H9 (cell line): ENCODE data around the gene NUPR1. TPM values are rescaled to one million over a fixed set of nuclear protein-coding genes. Genes with fewer than 3 reads are reported as not detected.

Experiments
- DNase-seq: peaks from one replicate; pipeline ENCODE4 v3.0.0-alpha.2; 2017
- H2AFZ ChIP-seq: one replicate; pipeline ENCODE4 v1.6.1; 2013; ENCODE audit warnings: mild to moderate bottlenecking, low read length, control low read depth, moderate library complexity
- H2AK5ac ChIP-seq: 2 replicates; pipeline ENCODE4 v1.6.1; 2013; ENCODE audit warnings: low read length, control low read depth, mixed read lengths; ENCODE audit not compliant: insufficient read length
- H2BK120ac ChIP-seq: one replicate; pipeline ENCODE4 v1.6.1; 2013; ENCODE audit warnings: low read depth, mild to moderate bottlenecking, low read length, control low read depth, inconsistent platforms; ENCODE audit not compliant: poor library complexity, severe bottlenecking
- H2BK12ac ChIP-seq: 2 replicates; pipeline ENCODE4 v1.6.1; 2013; ENCODE audit warnings: low read length, control low read depth, mixed read lengths, low read depth; ENCODE audit not compliant: insufficient read length
- H2BK15ac ChIP-seq: 2 replicates; pipeline ENCODE4 v1.6.1; 2013; ENCODE audit warnings: low read depth, low read length, control low read depth
- H2BK20ac ChIP-seq: one replicate; pipeline ENCODE4 v1.6.1; 2013; ENCODE audit warnings: low read depth, mild to moderate bottlenecking, low read length, control low read depth, inconsistent platforms; ENCODE audit not compliant: poor library complexity, severe bottlenecking
- H2BK5ac ChIP-seq: 2 replicates; pipeline ENCODE4 v1.6.1; 2013; ENCODE audit warnings: low read length, control low read depth, mixed read lengths; ENCODE audit not compliant: insufficient read length
- H3K14ac ChIP-seq: 2 replicates; pipeline ENCODE4 v1.6.1; 2013; ENCODE audit warnings: low read length, control low read depth; ENCODE audit not compliant: insufficient read depth
- H3K18ac ChIP-seq: 2 replicates; pipeline ENCODE4 v1.6.1; 2013; ENCODE audit warnings: low read depth, mild to moderate bottlenecking, mixed read lengths, low read length, control low read depth; ENCODE audit not compliant: insufficient read length
- H3K23ac ChIP-seq: 2 replicates; pipeline ENCODE4 v1.6.1; 2013; ENCODE audit warnings: low read length, control low read depth, mixed read lengths, low read depth; ENCODE audit not compliant: insufficient read length
- H3K23me2 ChIP-seq: 2 replicates; pipeline ENCODE4 v1.6.1; 2013; ENCODE audit warnings: low read depth, mild to moderate bottlenecking, mixed read lengths, low read length, control low read depth; ENCODE audit not compliant: insufficient read length, poor library complexity, severe bottlenecking
- H3K27ac ChIP-seq: 2 replicates; pipeline ENCODE4 v1.5.1; 2013; ENCODE audit warnings: low read length, control low read depth, mixed read lengths, low read depth; ENCODE audit not compliant: insufficient read length
- H3K27me3 ChIP-seq: 2 replicates; pipeline ENCODE4 v1.6.1; 2013; ENCODE audit warnings: low read length, control low read depth, inconsistent platforms; ENCODE audit not compliant: insufficient read depth
- H3K4ac ChIP-seq: 2 replicates; pipeline ENCODE4 v1.6.1; 2013; ENCODE audit warnings: low read depth, mild to moderate bottlenecking, control low read depth, inconsistent platforms, low read length, moderate library complexity
- H3K4me1 ChIP-seq: 2 replicates; pipeline ENCODE4 v1.6.1; 2013; ENCODE audit warnings: low read length, control low read depth, inconsistent platforms; ENCODE audit not compliant: insufficient read depth
- H3K4me2 ChIP-seq: 2 replicates; pipeline ENCODE4 v1.6.1; 2013; ENCODE audit warnings: low read length, control low read depth, mixed read lengths; ENCODE audit not compliant: insufficient read length, insufficient read depth
- H3K56ac ChIP-seq: 2 replicates; pipeline ENCODE4 v1.6.1; 2013; ENCODE audit warnings: low read depth, mild to moderate bottlenecking, mixed read lengths, low read length, control low read depth; ENCODE audit not compliant: insufficient read length
- H3K79me1 ChIP-seq: 2 replicates; pipeline ENCODE4 v1.6.1; 2013; ENCODE audit warnings: low read depth, mild to moderate bottlenecking, moderate library complexity, low read length, control low read depth, inconsistent platforms; ENCODE audit not compliant: insufficient read depth, poor library complexity, severe bottlenecking
- H3K79me2 ChIP-seq: 2 replicates; pipeline ENCODE4 v1.6.1; 2013; ENCODE audit warnings: low read length, control low read depth, inconsistent platforms; ENCODE audit not compliant: insufficient read depth
- H3K9ac ChIP-seq: 2 replicates; pipeline ENCODE4 v1.6.1; 2013; ENCODE audit warnings: low read length, control low read depth, mixed read lengths; ENCODE audit not compliant: insufficient read length; ENCODE audit errors: extremely low read depth
- H3K9me3 ChIP-seq: one replicate; pipeline ENCODE4 v1.6.1; 2013; ENCODE audit warnings: low read depth, low read length, inconsistent platforms; ENCODE audit not compliant: control insufficient read depth
- H3T11ph ChIP-seq: one replicate; pipeline ENCODE4 v1.6.1; 2013; ENCODE audit warnings: mild to moderate bottlenecking, low read length, control low read depth, inconsistent platforms
- H4K20me1 ChIP-seq: one replicate; pipeline ENCODE4 v1.6.1; 2013; ENCODE audit not compliant: control insufficient read depth, insufficient read length, insufficient read depth
- H4K5ac ChIP-seq: 2 replicates; pipeline ENCODE4 v1.6.1; 2013; ENCODE audit warnings: low read depth, mild to moderate bottlenecking, mixed read lengths, low read length, control low read depth; ENCODE audit not compliant: insufficient read length
- H4K8ac ChIP-seq: replicated peaks from 2 replicates; pipeline ENCODE4 v1.6.1; 2013; ENCODE audit warnings: low read length, control low read depth, mixed read lengths, low read depth; ENCODE audit not compliant: insufficient read length
- H4K91ac ChIP-seq: 2 replicates; pipeline ENCODE4 v1.6.1; 2013; ENCODE audit warnings: low read depth, mild to moderate bottlenecking, moderate library complexity, mixed read lengths, low read length, control low read depth; ENCODE audit not compliant: insufficient read length
- H3K27ac Mint-ChIP-seq, 3 experiments: 2 replicates in 2 of 3; 3 replicates in 1 of 3; pipeline ENCODE4 v1.8.0; 2020 to 2021; ENCODE audit warnings: mixed read lengths in 3 of 3, mild to moderate bottlenecking in 1 of 3, moderate library complexity in 1 of 3
- H3K27me3 Mint-ChIP-seq: 2 replicates; pipeline ENCODE4 v1.8.0; 2021; ENCODE audit warnings: low read depth, mild to moderate bottlenecking, moderate library complexity, mixed read lengths
- H3K36me3 Mint-ChIP-seq, 3 experiments: 2 replicates in 2 of 3; 3 replicates in 1 of 3; pipeline ENCODE4 v1.8.0; 2020 to 2021; ENCODE audit warnings: low read depth in 3 of 3, mixed read lengths in 3 of 3; ENCODE audit not compliant: insufficient read depth in 1 of 3
- H3K4me1 Mint-ChIP-seq, 2 experiments: 2 replicates each; pipeline ENCODE4 v1.8.0; 2020; ENCODE audit warnings: mixed read lengths in 2 of 2
- H3K4me3 Mint-ChIP-seq, 2 experiments: 2 replicates in 1 of 2; 3 replicates in 1 of 2; pipeline ENCODE4 v1.8.0; 2020 to 2021; ENCODE audit warnings: mild to moderate bottlenecking in 2 of 2, mixed read lengths in 2 of 2, moderate library complexity in 1 of 2
- H3K9me3 Mint-ChIP-seq, 2 experiments: 2 replicates in 1 of 2; 3 replicates in 1 of 2; pipeline ENCODE4 v1.8.0; 2020; ENCODE audit warnings: mild to moderate bottlenecking in 2 of 2, mixed read lengths in 2 of 2, moderate library complexity in 1 of 2
- WGBS: extraction: QIAGEN DNeasy Blood & Tissue Kit; methylation state at CpG from one replicate; pipeline ENCODE4 v1.1.7; 2013; ENCODE audit warnings: missing lambda C conversion rate, low lambda C conversion rate, mixed read lengths; ENCODE audit not compliant: insufficient read length; ENCODE audit errors: extremely low coverage; 5-methylcytosine and 5-hydroxymethylcytosine counted together
- total RNA-seq: library from RNA; stranded (reverse); gene quantifications from 2 replicates; pipeline ENCODE4 v1.2.1, GENCODE V29; 2021
- TF ChIP-seq, protein P1 (sequence below): fragments of 200-600 bp; sonication (generic); conservative IDR thresholded peaks from 3 replicates; pipeline ENCODE4 v1.8.0; 2021; ENCODE audit warnings: antibody characterized with exemption, mild to moderate bottlenecking

The NUPR1 gene
- total RNA-seq, 1 experiment from 2014 or later = 0.35 TPM

DNA sequence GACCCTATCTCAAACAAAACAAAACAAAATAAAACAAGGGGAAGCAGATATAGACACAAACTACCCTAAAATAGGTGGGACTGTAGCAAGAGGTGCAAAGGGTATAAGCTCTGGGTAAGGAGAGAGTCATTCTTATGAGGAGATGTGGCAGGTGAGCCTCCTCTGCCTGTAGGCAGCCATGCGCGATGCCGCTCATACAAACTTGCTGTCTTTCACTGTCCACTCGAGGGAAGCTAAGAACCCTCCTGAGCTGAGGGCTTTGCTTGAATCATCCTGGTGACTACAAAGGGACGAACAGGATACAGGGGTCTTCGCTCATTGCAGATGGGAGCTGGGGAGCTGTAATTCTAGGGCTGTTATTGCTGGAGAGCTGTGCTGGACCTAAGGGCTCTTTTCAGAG, 17.3 kb downstream of the NUPR1 start:
- TF ChIP-seq, protein P1, sequence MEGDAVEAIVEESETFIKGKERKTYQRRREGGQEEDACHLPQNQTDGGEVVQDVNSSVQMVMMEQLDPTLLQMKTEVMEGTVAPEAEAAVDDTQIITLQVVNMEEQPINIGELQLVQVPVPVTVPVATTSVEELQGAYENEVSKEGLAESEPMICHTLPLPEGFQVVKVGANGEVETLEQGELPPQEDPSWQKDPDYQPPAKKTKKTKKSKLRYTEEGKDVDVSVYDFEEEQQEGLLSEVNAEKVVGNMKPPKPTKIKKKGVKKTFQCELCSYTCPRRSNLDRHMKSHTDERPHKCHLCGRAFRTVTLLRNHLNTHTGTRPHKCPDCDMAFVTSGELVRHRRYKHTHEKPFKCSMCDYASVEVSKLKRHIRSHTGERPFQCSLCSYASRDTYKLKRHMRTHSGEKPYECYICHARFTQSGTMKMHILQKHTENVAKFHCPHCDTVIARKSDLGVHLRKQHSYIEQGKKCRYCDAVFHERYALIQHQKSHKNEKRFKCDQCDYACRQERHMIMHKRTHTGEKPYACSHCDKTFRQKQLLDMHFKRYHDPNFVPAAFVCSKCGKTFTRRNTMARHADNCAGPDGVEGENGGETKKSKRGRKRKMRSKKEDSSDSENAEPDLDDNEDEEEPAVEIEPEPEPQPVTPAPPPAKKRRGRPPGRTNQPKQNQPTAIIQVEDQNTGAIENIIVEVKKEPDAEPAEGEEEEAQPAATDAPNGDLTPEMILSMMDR = no peak
- Histone ChIP-seq H3K18ac (no peak overlapping the region), H3K56ac (no peak overlapping the region), H3K4me1 (no peaks in the 10 kb centered on the region), H2BK12ac (no peak overlapping the region), H2BK20ac (no peak overlapping the region), H2BK5ac (no peak overlapping the region), H3K27me3 (no peaks in the 10 kb centered on the region), H3K79me2 (no peaks in the 10 kb centered on the region), H3K79me1 (no peaks in the 10 kb centered on the region), H3K9me3 (no peaks in the 10 kb centered on the region), H3K4me2 (no peak overlapping the region), H4K20me1 (no peaks in the 10 kb centered on the region), H4K8ac (no peak overlapping the region), H3K9ac (no peak overlapping the region), H2AFZ (no peak overlapping the region), H2AK5ac (no peak overlapping the region), H3K23ac (no peak overlapping the region), H3K27ac (no peak overlapping the region), H3K4ac (no peak overlapping the region), H4K91ac (no peak overlapping the region), H4K5ac (no peak overlapping the region), H3K23me2 (no peaks in the 10 kb centered on the region), H3T11ph (no peak overlapping the region), H3K14ac (no peak overlapping the region), H2BK120ac (no peak overlapping the region), H2BK15ac (no peak overlapping the region)
- no peak for DNase-seq
- Mint-ChIP-seq H3K36me3 (no peaks in the 10 kb centered on the region), H3K4me1 (no peaks in the 10 kb centered on the region), H3K4me3 (no peak overlapping the region), H3K27ac (no peak overlapping the region; a peak in 1 of 7 replicates), H3K9me3 (peaks cover 0 to 13% of the 10 kb centered on the region in 2 experiments; a peak in 3 of 5 replicates), H3K27me3 (peaks cover 4% of the 10 kb centered on the region)
- no CpG with 5 or more reads among the region's 6 CpGs for WGBS
